Measurements from ENCODE around the gene SCD. TPM values are rescaled to one million over a fixed set of nuclear protein-coding genes. Genes with fewer than 3 reads are reported as not detected.

The SCD gene
- total and polyA plus RNA-seq, 9 of the 15 experiments (the other 6 are each of a cell fraction or from before 2014, with no cell fraction given): 114 to 486 (median 188) TPM

DNA sequence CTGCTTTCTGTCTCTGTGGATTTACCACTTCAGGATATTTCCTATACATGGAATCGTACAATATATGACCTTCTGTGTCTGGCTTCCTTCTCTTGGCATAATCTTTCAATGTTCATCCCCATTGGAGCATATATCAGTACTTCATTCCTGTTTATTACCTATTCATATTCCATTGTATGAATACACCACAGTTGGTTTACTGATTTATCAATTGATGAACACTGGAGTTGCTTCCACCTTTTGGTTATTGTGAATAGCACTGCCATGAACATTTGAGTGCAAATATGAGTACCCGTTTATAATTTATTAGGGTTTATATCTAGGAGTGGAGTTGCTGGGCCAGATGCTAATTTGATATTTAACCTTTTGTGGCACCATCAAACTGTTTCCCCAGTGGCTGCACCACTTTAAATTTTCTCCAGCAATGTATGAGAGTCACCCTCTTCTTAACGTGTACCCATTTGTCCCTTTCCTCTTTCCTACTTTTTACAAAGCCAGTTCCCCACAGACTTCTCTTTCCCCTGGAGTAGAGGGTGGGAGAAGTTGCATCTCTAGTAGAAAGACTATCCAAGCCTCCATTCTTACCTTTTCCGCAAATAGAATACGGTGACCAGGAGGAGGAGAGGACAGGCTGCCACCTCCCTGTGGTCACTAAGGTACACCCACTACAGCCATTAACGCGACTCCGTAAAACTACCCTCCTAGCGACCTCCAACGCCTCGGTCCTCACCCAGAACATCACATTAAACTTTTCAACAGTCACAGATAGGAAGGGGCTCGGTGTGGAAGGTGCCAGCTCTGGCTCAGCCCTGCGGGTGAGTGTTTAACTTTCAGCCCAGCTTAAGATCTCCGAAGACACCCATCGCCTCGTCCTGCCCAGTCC is 25.6 kb downstream of the SCD start (continued):
- TF ChIP-seq NR4A1 (CRISPR knock-in tag; IDR thresholded peaks at IDR 0.05) (no peak), NR4A1 (tag; IDR thresholded peaks at IDR 0.05) (no peak), ZNF41 (CRISPR knock-in tag; conservative IDR thresholded peaks at IDR 0.05) (no peak), HDAC3 (IDR thresholded peaks at IDR 0.05; ENCODE audit: borderline replicate concordance, partially characterized antibody) (no peak)
- TF ChIP-seq, protein P1, sequence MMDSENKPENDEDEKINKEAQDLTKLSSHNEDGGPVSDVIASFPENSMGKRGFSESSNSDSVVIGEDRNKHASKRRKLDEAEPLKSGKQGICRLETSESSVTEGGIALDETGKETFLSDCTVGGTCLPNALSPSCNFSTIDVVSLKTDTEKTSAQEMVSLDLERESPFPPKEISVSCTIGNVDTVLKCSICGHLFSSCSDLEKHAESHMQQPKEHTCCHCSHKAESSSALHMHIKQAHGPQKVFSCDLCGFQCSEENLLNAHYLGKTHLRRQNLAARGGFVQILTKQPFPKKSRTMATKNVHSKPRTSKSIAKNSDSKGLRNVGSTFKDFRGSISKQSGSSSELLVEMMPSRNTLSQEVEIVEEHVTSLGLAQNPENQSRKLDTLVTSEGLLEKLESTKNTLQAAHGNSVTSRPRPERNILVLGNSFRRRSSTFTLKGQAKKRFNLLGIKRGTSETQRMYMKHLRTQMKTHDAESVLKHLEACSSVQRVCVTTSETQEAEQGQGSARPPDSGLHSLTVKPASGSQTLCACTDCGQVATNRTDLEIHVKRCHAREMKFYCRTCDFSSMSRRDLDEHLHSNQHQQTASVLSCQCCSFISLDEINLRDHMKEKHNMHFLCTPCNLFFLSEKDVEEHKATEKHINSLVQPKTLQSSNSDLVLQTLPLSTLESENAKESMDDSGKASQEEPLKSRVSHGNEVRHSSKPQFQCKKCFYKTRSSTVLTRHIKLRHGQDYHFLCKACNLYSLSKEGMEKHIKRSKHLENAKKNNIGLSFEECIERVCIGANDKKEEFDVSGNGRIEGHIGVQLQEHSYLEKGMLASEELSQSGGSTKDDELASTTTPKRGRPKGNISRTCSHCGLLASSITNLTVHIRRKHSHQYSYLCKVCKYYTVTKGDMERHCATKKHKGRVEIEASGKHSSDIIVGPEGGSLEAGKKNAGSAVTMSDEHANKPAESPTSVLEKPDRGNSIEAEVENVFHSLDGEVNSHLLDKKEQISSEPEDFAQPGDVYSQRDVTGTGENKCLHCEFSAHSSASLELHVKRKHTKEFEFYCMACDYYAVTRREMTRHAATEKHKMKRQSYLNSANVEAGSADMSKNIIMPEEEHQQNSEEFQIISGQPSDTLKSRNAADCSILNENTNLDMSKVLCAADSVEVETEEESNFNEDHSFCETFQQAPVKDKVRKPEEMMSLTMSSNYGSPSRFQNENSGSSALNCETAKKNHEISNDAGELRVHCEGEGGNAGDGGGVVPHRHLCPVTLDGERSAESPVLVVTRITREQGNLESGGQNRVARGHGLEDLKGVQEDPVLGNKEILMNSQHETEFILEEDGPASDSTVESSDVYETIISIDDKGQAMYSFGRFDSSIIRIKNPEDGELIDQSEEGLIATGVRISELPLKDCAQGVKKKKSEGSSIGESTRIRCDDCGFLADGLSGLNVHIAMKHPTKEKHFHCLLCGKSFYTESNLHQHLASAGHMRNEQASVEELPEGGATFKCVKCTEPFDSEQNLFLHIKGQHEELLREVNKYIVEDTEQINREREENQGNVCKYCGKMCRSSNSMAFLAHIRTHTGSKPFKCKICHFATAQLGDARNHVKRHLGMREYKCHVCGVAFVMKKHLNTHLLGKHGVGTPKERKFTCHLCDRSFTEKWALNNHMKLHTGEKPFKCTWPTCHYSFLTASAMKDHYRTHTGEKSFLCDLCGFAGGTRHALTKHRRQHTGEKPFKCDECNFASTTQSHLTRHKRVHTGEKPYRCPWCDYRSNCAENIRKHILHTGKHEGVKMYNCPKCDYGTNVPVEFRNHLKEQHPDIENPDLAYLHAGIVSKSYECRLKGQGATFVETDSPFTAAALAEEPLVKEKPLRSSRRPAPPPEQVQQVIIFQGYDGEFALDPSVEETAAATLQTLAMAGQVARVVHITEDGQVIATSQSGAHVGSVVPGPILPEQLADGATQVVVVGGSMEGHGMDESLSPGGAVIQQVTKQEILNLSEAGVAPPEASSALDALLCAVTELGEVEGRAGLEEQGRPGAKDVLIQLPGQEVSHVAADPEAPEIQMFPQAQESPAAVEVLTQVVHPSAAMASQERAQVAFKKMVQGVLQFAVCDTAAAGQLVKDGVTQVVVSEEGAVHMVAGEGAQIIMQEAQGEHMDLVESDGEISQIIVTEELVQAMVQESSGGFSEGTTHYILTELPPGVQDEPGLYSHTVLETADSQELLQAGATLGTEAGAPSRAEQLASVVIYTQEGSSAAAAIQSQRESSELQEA (IDR thresholded peaks at IDR 0.05; ENCODE audit: low read depth): no peak
